ENCODE data around the gene LYPLAL1.
"Not testable (repeated sequence)": the region's sequence is repeated elsewhere in the genome, so short reads cannot be mapped to it uniquely, and the experiment has no call there.

LYPLAL1 gene

DNA sequence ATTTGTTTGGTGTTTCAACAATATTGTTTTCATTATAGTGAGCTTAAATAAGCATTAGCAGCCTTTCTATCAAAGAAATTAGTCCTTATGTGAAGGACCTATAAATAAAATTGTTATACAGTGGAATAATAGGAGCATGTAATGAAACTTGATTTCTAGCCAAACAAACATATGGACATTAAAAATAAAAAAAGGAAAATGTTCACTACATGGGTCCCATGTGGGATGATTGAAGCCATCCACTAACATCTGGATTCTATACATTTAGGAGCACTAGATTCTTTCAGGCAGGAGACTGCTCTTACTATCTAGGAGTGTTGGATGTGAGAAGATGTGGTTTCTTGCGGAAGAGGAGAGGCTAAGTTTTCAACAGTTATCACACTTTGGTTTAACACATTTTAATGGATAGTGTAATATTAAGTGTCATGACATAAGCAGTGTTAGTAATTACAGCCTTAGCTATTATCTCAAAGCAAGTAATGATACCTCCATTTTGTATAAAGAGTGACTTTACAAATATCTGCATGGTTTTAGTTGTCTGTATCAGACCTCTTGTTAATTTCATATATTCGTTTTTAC lies 62.3 kb downstream of the LYPLAL1 start:
- no CpG with 5 or more reads among the region's 2 CpGs for WGBS (ENCODE audit: insufficient coverage, insufficient read length)

DNA sequence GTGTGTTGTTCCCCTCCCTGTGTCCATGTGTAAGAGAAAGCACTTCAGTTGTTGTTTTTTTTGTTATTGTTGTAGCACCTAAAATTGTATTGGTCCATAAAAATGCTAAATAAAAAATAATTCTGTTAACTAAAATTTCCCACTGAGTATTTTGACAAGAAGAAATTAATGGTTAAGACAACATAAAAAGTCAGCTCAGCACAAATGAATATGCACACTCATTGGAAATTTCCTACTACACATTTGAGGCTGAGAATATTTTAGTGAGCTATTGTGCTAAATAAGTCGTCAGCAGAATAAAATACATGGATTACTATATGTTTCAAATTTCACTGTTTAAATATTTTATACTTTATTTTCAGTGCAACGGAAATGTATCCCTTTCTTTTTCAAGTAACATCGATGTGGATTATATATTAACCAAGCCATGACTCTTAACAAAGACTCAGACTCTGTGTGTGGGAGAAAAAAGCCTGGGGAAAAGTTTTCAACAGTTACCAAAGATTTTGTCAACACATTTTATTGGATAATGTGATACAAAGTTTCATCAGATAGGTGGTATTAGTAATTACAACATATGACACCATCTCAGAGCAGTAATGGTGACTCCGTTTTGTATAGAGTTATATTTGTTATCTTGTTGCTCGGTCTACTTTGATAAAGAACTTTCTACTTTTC lies 63.4 kb downstream of the LYPLAL1 start:
- H3K36me3 ChIP-seq (ENCODE audit: control insufficient read depth, insufficient read depth, low read length), result no peaks in the 10 kb centered on the region
- H3K9me3 ChIP-seq (ENCODE audit: control insufficient read depth, insufficient read depth, low read length), result no peaks in the 10 kb centered on the region
- no peaks in the 10 kb centered on the region for H3K27me3 ChIP-seq (ENCODE audit: control insufficient read depth, insufficient read depth, low read length)
- no peaks in the 10 kb centered on the region for H3K4me1 ChIP-seq (ENCODE audit: control insufficient read depth, insufficient read depth, low read length)
- H3K27ac ChIP-seq (ENCODE audit: low read length), result no peak overlapping the region
- no CpG with 5 or more reads among the region's 5 CpGs for WGBS (ENCODE audit: insufficient coverage, insufficient read length)
- H3K4me3 ChIP-seq (ENCODE audit: low read length), result no peak overlapping the region
- DNase-seq (ENCODE audit: low read depth, low spot score), result no peak

More for the DNA sequence above, 62.3 kb downstream of the LYPLAL1 start:
- Histone ChIP-seq H3K4me3 (ENCODE audit: low read length) (no peak overlapping the region), H3K36me3 (ENCODE audit: control insufficient read depth, insufficient read depth, low read length) (no peaks in the 10 kb centered on the region), H3K27me3 (ENCODE audit: control insufficient read depth, insufficient read depth, low read length) (no peaks in the 10 kb centered on the region), H3K27ac (ENCODE audit: low read length) (no peak overlapping the region), H3K9me3 (ENCODE audit: control insufficient read depth, insufficient read depth, low read length) (no peaks in the 10 kb centered on the region), H3K4me1 (ENCODE audit: control insufficient read depth, insufficient read depth, low read length) (no peaks in the 10 kb centered on the region)
- DNase-seq (ENCODE audit: low read depth, low spot score), result no peak

DNA sequence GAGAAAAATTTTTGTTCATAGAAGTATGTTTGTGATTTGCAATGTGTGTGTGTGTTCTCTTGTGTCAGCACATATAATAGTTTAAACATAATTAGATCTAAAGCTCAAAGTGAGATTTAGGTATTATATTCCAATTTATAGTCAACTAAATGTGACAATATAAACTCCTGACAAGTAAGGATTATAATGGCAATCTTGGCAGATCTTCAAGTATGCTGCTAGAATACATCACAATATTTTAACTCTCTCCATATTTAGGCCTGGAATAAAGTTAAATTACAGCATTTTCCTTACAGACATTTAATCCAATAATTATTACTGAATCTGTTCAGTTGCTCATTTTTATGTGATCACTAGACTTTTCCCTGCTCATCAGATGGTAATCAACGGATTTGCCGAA lies 65.8 kb downstream of the LYPLAL1 start:
- WGBS (ENCODE audit: insufficient coverage, insufficient read length), result no CpG with 5 or more reads among the region's 2 CpGs
- DNase-seq (ENCODE audit: low read depth, low spot score), result no peak

DNA sequence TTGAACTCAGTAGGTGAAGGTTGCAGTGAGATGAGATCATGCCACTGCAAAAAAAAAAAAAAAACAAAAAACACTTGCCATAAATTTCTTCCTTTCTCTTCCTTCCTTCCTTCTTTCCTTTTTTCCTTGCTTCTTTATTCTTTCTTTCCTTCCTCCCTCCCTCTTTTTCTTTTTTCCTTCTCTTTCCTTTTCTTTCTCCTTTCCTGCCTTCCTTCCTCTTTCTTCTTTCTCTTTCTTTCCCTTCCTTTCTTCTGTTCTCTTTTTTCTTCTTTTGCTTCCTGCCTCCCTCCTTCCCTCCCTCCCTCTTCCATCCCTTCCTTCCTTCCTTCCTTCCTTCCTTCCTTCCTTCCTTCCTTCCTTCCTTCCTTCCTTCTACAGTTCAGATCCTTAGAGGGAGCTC lies 71.2 kb downstream of the LYPLAL1 start:
- H3K4me1 ChIP-seq (ENCODE audit: control insufficient read depth, insufficient read depth, low read length), result no peaks in the 10 kb centered on the region
- no peak overlapping the region for H3K27ac ChIP-seq (ENCODE audit: low read length)
- DNase-seq (ENCODE audit: low read depth, low spot score), result no peak
- no peak overlapping the region for H3K4me3 ChIP-seq (ENCODE audit: low read length)
- H3K9me3 ChIP-seq (ENCODE audit: control insufficient read depth, insufficient read depth, low read length), result no peaks in the 10 kb centered on the region
- H3K27me3 ChIP-seq (ENCODE audit: control insufficient read depth, insufficient read depth, low read length), result no peaks in the 10 kb centered on the region
- H3K36me3 ChIP-seq (ENCODE audit: control insufficient read depth, insufficient read depth, low read length), result no peaks in the 10 kb centered on the region

More for the DNA sequence above, 65.8 kb downstream of the LYPLAL1 start:
- Histone ChIP-seq H3K4me3 (ENCODE audit: low read length) (no peak overlapping the region), H3K36me3 (ENCODE audit: control insufficient read depth, insufficient read depth, low read length) (no peaks in the 10 kb centered on the region), H3K27ac (ENCODE audit: low read length) (no peak overlapping the region), H3K4me1 (ENCODE audit: control insufficient read depth, insufficient read depth, low read length) (no peaks in the 10 kb centered on the region), H3K27me3 (ENCODE audit: control insufficient read depth, insufficient read depth, low read length) (no peaks in the 10 kb centered on the region), H3K9me3 (ENCODE audit: control insufficient read depth, insufficient read depth, low read length) (no peaks in the 10 kb centered on the region)

DNA sequence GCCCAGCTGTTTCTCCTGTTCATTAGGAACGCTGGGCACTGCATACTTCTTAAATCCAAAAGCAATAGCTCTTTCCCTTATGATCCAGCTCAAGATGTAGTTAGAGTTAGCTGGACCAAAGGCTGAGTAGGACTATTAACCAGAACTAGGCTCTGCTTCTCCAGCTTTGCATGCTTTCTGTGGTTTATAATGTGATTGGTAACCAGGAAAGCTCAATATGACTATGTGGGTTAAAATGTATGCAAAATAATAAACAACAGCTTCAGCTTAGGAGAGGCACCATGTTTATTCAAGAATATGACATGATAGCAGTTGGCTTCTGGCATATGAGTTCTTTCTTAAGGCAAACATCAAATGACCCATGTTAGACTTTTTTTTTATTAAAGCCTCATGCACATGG lies 73.8 kb downstream of the LYPLAL1 start:
- Histone ChIP-seq H3K4me3 (ENCODE audit: low read length) (no peak overlapping the region), H3K27me3 (ENCODE audit: control insufficient read depth, insufficient read depth, low read length) (no peaks in the 10 kb centered on the region), H3K9me3 (ENCODE audit: control insufficient read depth, insufficient read depth, low read length) (no peaks in the 10 kb centered on the region), H3K36me3 (ENCODE audit: control insufficient read depth, insufficient read depth, low read length) (no peaks in the 10 kb centered on the region), H3K27ac (ENCODE audit: low read length) (no peak overlapping the region), H3K4me1 (ENCODE audit: control insufficient read depth, insufficient read depth, low read length) (no peaks in the 10 kb centered on the region)
- WGBS (ENCODE audit: insufficient coverage, insufficient read length), result no CpG with 5 or more reads among the region's 1 CpG
- DNase-seq (ENCODE audit: low read depth, low spot score), result no peak

DNA sequence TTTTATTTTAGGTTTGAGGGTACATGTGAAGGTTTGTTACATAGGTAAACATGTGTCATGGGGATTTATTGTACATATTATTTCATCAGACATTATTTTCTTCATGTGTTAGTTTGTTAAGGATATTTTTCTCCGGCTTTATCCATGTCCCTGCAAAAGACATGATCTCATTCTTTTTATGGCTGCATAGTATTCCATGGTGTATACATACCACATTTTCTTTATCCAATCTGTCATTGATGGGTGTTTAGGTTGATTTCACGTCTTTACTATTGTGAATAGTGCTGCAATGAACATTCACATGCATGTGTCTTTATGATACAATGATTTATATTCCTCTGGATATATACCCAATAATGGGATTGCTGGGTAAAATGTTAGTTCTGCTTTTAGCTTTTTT lies 76.8 kb downstream of the LYPLAL1 start:
- not testable (repeated sequence) for H3K27me3 ChIP-seq (ENCODE audit: control insufficient read depth, insufficient read depth, low read length); H3K36me3 ChIP-seq (ENCODE audit: control insufficient read depth, insufficient read depth, low read length); H3K4me1 ChIP-seq (ENCODE audit: control insufficient read depth, insufficient read depth, low read length); H3K9me3 ChIP-seq (ENCODE audit: control insufficient read depth, insufficient read depth, low read length); DNase-seq (ENCODE audit: low read depth, low spot score); H3K27ac ChIP-seq (ENCODE audit: low read length); H3K4me3 ChIP-seq (ENCODE audit: low read length)
- no CpG with 5 or more reads among the region's 2 CpGs for WGBS (ENCODE audit: insufficient coverage, insufficient read length)

DNA sequence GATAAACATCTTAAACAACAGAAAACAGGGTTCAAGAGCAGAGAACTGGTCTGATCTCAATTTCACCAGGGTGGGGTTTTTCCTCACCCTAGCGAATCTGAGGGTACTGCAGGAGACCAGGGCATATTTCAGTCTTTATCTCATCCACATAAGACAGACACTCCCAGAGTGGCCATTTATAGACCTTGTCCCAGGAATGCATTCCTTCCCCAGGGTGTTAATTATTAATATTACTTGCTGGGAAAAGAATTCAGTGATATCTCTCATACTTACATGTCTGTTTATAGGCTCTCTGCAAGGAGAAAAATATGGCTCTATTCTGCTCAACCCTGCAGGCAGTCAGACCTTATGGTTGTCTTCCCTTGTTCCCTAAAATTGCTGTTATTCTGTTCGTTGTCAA lies 84.1 kb downstream of the LYPLAL1 start:
- Histone ChIP-seq H3K4me3 (ENCODE audit: low read length) (no peak overlapping the region), H3K27ac (ENCODE audit: low read length) (no peak overlapping the region), H3K36me3 (ENCODE audit: control insufficient read depth, insufficient read depth, low read length) (no peaks in the 10 kb centered on the region), H3K4me1 (ENCODE audit: control insufficient read depth, insufficient read depth, low read length) (no peaks in the 10 kb centered on the region), H3K27me3 (ENCODE audit: control insufficient read depth, insufficient read depth, low read length) (no peaks in the 10 kb centered on the region), H3K9me3 (ENCODE audit: control insufficient read depth, insufficient read depth, low read length) (no peaks in the 10 kb centered on the region; the same call in 1 of the 2 replicates)
- no peak for DNase-seq (ENCODE audit: low read depth, low spot score)
- no CpG with 5 or more reads among the region's 2 CpGs for WGBS (ENCODE audit: insufficient coverage, insufficient read length)

DNA sequence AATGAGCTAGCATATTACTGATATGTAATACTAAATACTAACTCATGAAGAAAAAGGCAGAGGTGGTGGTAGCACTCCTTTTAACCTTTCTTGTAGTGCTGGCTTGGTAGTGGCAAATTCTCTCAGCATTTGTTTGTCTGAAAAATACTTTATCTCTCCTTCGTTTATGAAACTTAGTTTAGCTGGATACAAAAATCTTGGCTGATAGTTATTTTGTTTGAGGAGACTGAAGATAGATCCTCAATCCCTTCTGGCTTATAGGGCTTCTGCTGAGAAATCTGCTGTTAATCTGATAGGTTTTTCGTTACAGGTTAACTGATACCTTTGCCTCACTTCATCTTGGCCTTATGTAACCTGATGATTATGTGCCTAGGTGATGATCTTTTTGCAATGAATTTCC lies 87.8 kb downstream of the LYPLAL1 start:
- DNase-seq (ENCODE audit: low read depth, low spot score), result no peak
- no peaks in the 10 kb centered on the region for H3K27me3 ChIP-seq (ENCODE audit: control insufficient read depth, insufficient read depth, low read length)
- WGBS (ENCODE audit: insufficient coverage, insufficient read length), result no CpG with 5 or more reads among the region's 2 CpGs
- no peaks in the 10 kb centered on the region for H3K36me3 ChIP-seq (ENCODE audit: control insufficient read depth, insufficient read depth, low read length)
- no peak overlapping the region for H3K4me3 ChIP-seq (ENCODE audit: low read length)
- no peak overlapping the region for H3K27ac ChIP-seq (ENCODE audit: low read length)
- no peaks in the 10 kb centered on the region; the same call in 1 of the 2 replicates for H3K9me3 ChIP-seq (ENCODE audit: control insufficient read depth, insufficient read depth, low read length)
- no peaks in the 10 kb centered on the region for H3K4me1 ChIP-seq (ENCODE audit: control insufficient read depth, insufficient read depth, low read length)

Measured in iPS DF 6.9 (cell line).